ENCODE results near the gene RAPGEF4. TPM values are rescaled to one million over a fixed set of nuclear protein-coding genes. Genes with fewer than 3 reads are reported as not detected.

The RAPGEF4 gene
- total and polyA plus RNA-seq, 2 of the 8 experiments (the other 6 are each of a cell fraction or from before 2014, with no cell fraction given) = 1.2 to 2.6 TPM

GRCh38 chr2:172833898-172834297 lies 98.3 kb downstream of the RAPGEF4 start (continued):
- no peak for TF ChIP-seq CHD7 (IDR thresholded peaks at IDR 0.05; ENCODE audit: insufficient replicate concordance, low read length)
- no peak for TF ChIP-seq CBX8 (IDR thresholded peaks at IDR 0.05; ENCODE audit: borderline replicate concordance, low read depth, low read length)
- TF ChIP-seq CHD1 (IDR thresholded peaks at IDR 0.05; ENCODE audit: low read depth, low read length) = no peak
- TF ChIP-seq FOSL1 (IDR thresholded peaks at IDR 0.05; ENCODE audit: insufficient read depth, low read depth, low read length) = no peak
- TF ChIP-seq RXRA (IDR thresholded peaks at IDR 0.05; ENCODE audit: insufficient read depth, low read depth, low read length) = no peak
- TF ChIP-seq SP1 (IDR thresholded peaks at IDR 0.05; ENCODE audit: low read depth, low read length) = no peak
- TF ChIP-seq EP300 (IDR thresholded peaks at IDR 0.05; ENCODE audit: borderline replicate concordance in 1 of 2, low read depth in 2 of 2, low read length in 2 of 2) = no peak
- TF ChIP-seq SP4 (IDR thresholded peaks at IDR 0.05; ENCODE audit: low read length) = no peak
- TF ChIP-seq CHD2 (IDR thresholded peaks at IDR 0.05; ENCODE audit: low read length) = no peak
- no peak for TF ChIP-seq CTBP2 (IDR thresholded peaks at IDR 0.05; ENCODE audit: borderline replicate concordance, insufficient read depth, insufficient read length, low read length)
- TF ChIP-seq SIRT6 (IDR thresholded peaks at IDR 0.05; ENCODE audit: low read length) = no peak
- no peak for TF ChIP-seq ZNF274 (IDR thresholded peaks at IDR 0.05; ENCODE audit: borderline replicate concordance, extremely low read depth, low read length)

Data from H1 (cell line).